Suppressor macrophage (primary cell): ENCODE results near the gene PHACTR3.

ENCODE experiments used
- DNase-seq, 4 experiments: peaks; one replicate each; pipeline ENCODE4 v3.0.0-alpha.2; 2020 to 2022

The PHACTR3 gene

DNA sequence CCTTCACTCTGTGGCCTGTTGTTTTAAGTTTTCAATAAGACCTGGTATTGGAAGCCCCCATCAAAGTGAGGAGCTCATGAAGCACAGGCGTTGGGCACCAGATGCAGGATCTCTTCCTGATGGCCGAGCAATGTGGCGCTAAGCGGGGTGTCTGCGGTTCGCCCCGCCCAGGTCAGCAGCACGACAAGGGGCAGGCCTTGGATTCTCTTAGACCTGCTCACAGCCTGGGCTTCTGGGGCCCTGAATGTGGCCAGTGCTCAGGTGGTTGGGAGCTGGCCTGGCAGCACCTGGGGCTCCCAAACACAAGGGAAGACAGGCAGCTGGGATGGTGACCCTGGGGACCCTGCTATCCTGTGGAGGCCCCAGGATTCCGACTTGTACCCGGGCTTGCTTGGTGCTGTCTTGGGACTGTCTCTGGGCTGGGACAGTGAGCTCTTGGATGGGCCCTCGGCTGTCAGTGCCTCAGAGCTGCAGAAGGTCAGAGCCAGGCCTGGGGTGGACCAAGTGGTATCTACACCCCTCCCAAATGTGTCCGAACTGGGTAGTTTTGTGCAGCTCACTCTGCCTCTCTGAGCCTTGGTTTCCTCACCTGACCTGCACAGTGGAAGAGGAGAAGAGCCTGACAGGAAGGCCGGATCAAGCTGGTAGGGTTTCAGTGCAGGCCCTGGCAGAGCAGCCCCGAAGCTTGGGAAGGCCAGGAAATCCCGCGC is 69.1 kb downstream of the PHACTR3 start:
- no peak for DNase-seq

DNA sequence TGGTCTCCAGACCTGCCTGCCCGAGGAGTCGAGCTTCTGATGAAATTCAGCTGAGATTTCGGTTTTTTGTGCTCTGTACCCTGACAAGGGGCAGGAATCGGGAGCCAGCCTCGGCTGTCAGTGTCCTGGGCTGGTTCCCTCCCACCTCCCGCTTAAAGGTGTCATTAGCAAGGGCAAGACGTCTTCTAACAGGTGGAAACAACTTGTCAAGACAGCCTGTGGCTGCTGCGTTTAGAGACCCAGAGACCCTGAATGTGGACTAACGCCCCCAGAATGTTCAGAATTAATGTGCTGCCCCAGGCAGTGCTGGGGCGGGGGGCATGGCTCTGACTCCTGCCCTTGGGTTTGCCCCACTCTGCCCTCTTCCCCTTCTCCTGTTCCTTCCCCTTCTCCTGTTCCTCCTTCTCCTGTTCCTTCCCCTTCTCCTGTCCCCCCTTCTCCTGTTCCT is 69.7 kb downstream of the PHACTR3 start:
- DNase-seq, result no peak

DNA sequence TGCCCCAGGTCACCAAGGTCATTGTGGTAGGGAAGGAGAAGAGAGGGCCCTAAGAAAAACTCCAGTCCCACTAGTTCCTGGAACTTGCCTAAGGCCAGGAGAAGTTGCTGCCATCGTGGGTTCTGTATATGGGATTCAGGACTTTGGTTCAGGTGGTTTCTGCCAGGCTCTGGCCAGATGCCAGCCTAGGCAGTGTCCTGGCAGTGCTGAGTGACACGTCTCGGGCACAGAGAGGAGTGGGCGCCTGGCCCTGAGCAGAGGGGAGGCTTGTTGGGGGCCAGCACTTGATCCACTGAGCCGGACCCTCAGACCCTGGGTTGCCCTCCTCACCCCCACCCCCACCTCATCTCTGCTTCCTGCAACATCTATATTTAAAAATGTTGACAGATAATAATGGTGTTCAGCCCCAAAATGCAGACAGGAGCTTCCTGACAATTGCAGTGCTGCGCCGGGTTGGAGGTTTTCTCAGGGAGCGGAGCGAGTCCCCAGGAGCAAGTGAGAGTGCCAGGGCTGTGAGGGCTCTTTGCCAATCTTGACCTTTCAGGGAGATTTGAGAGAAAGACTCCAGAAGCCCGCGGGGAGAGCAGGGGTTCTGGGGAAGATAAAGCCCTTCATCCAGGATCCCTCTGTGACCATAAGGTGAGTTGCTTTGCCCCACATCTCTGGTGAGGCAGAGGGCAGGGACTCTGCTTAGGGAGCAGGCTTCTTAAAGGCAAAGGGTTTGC is 71.9 kb downstream of the PHACTR3 start:
- no peak for DNase-seq

DNA sequence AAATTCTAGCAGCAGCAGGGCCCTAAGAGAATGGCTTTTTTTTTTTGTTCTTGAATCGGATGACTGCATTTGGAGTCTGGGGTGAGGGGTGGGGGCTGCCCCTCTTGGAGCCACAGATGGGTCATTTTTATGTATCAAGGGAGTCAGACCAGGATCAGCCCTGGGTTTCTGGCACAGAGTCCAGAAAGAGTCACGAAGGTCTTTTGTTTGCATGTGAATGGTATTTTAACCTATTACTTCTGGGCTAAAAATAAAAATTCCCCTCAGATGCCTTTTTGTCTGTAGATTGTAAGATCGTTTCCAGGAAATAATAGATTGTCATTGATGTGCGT is 72.5 kb downstream of the PHACTR3 start:
- no peak for DNase-seq

DNA sequence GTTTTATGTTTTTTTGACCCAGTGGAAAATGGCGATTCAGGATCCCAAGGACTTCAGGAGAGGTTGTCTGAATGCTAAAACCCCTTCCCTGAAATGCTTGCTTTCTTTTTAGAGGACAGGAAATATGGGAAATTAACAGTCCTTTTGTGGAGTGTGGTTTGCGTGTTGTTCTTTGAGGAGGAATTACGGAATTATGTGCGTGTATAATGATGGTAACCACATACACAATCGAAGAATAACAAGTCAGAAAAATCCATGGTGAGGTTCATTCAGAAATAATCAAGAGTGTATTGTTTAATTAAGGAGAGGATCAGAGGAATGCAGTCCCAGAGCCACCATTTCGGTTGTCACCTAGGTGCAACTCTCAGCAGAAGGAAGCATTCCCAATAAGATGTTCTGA is 73.2 kb downstream of the PHACTR3 start:
- DNase-seq, result no peak

DNA sequence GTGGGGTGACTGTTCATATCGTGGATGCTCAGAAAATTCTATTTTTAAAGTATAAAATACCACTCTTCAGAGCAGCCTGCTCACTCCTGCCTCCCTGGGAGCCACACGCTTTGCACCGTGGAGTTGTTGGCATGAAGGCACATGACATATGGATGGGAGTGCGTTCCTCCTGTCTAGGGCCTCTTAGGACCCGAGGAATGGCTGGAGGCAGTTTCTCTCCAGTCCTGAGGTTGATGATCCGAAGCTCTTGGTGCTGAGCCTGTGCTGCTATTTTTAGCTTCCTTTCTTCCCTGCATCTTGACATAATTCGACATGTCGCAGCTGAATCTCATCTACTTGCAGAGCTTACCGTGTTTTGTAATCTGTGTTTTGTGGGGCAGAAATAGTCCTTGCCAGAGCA is 73.9 kb downstream of the PHACTR3 start:
- DNase-seq, result no peak

DNA sequence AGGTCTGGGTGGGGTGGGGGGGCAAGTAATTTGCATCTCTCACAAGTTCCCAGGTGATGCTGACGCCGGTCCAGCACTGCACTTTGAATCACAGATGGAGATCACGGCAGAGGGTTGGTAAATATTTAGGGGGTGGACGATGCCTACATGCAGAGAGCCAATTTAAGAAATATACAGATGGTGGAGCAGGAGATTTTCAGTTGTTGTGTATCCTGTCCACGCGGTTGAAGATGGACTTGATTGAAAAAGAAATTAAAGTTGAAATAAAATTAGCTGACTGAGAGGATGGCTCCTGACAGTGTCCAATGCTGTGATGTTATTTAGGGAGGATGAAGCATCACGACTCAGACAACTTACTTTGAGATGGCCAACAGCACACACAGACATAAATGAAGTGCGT is 74.6 kb downstream of the PHACTR3 start:
- DNase-seq, result no peak

DNA sequence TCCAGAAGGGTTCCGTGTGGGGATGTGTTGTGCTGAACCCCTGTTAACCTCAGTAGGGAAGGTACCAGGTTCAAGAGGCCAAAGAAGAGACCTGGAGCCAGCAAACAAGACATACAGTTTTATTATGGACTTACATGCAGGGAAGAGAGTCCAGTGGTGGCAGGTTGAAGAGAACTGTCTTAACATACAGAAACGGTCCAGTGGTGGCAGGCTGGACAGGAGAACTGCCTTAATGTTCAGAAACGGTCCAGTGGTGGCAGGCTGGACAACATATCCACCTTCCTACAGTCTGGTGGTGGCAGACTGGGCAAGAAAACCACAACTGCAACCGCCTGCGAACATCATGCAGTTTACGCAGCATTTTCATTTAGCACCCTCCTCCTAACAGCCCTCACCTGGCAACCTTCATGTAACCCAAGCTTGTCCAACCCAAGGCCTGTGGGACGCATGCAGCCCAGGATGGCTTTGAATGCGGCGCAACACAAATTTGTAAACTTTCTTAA is 75.9 kb downstream of the PHACTR3 start:
- no peak for DNase-seq

DNA sequence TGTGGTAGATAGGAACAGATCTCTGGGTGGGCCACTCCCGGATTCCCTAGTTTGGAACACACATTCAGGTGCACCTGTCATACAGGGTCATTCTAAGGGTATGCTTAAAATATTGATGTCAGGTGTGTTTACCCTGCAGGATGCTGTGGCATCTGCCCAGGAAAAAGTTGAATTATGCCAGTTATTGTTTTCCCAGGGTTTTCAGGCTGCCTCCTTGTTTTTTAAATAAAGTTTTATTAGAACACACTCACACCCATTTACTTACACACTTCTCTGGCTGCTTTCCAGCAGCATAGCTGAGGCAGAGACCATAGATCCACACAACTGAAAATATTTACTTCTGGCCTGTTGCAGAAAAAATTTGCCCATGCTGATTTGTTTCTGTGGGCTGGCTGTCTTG is 76.5 kb downstream of the PHACTR3 start:
- no peak for DNase-seq

DNA sequence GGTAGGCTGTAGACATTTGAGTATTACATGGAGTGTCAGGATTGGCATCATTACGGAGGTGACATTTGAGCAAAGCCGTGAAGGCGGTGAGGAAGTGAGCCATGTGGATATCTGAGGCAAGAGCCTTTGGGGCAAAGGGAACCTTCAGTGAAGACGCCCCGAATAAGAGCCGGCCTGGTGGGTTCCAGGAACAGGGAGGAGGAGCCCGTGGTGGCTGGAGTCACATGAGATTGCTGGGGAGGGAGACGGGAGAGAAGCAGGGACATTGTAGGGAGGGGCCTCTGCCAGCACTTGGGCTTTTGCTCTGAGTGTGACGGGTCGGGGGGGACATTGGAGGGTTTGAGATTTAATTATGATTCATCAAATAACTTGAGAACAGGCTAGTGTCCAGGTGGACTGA is 78.3 kb downstream of the PHACTR3 start:
- peak in 2 of 4 experiments; percentile 6 to 11 for DNase-seq

DNA sequence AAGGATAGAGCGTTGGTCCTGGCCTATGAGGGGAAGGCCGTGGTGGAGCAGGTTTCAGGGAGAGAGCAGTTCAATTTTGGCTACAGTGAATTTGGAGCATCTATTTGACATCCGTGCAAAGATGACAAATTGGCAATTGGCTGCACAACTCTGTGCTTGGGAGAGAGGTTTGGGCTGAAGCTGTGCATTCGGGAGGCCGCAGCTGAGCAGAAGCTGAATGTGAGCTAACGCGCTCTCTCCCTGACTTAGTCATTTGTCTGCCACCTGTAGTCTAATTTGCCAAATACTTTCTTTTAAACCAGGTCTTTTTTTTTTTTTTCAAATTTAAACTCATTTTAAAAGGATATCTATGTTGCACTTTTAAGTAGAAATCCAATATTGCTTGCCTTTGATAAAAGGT is 78.8 kb downstream of the PHACTR3 start:
- no peak for DNase-seq

DNA sequence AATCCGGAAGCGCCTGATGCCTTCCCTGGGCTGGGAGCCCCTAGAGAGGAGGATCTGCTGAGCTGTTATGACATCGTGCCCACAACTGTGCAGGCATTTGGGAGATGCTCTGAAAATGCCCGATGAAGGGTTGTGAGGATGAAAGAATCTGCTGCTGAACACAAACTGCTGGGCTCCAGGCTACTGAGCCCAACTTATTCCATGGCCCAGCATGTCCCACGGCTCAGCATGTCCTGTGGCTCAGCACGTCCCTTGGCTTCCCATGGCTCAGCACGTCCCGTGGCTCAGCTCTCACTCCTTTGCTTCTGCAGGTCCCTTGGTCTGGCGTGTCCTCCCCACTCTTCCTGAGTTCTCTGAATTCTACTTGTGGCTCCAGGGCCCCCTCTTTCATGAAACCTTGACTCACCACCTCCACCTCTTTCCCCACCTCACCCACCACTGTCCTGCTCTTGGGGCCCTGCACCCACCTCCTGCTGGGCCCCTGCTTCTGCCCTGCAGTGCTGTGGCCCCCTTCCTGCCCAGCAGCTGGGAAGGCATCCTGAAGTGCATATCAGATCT is 80.4 kb downstream of the PHACTR3 start:
- no peak for DNase-seq

DNA sequence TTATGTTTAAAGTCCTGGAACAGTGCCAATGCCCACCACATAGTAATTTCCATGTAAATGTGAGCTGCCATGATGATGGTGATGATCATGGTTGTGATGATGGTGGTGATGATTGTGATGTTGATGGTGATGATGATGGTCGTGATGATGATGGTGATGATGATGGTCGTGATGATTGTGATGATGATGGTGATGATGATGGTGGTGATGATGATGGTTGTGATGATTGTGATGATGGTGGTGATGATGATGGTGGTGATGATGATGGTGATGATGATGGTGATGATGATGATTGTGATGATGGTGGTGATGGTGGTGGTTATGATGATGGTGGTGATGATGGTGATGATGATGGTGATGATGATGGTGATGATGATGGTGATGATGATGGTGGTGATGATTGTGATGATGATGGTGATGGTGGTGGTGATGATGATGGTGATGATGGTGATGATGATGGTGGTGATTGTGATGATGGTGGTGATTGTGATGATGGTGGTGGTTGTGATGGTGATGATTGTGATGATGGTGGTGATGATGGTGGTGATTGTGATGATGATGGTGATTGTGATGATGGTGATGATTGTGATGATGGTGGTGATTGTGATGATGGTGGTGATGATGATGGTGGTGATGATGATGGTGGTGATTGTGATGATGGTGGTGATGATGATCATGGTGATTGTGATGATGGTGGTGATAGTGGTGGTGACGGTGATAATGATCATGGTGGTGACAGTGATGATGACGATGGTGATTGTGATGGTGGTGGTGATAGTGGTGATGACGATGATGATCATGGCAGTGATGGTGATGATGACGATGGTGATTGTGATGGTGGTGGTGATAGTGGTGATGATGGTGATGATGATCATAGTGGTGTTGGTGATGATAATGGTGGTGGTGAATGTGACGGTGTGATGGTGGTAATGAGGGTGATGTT is 82.3 kb downstream of the PHACTR3 start:
- no peak for DNase-seq

DNA sequence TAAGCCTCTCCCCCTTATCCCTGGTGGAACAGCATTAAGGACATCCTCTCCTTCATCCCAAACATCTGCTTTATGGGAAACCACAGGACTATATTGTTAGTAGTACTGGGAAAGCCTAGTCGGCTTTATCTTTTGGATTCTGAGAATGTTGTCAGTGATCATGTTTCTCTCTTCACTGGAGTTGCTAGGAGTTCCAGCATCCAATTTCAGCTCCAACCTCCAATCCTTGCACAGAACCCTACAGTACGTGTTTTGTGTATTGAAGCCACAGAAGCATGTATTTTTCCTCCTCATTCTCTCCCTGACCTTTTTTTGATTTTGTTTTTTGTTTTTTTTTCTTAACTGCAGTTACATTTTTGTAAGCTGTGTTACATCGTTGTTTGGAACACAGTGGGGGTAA is 84.0 kb downstream of the PHACTR3 start:
- DNase-seq, result no peak

DNA sequence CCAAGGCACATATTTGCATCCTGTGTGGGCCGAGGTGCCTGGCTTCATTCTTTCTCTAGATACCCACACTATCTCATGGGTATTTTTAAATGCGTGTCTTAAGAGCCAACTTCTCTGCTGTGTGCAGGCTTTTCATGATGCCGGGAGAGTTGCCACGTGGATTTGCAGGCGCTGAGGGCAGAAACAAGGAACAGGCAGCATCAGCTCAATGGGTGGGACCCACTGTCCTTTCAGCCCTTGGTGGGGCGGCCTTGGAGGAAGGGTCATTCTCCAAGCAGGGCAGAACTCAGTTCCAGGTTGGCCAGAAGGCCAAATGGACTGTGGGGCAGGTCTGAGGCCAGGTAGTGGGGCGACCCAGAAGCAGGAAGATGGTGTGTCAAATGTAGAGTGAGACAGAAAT is 84.7 kb downstream of the PHACTR3 start:
- no peak for DNase-seq

DNA sequence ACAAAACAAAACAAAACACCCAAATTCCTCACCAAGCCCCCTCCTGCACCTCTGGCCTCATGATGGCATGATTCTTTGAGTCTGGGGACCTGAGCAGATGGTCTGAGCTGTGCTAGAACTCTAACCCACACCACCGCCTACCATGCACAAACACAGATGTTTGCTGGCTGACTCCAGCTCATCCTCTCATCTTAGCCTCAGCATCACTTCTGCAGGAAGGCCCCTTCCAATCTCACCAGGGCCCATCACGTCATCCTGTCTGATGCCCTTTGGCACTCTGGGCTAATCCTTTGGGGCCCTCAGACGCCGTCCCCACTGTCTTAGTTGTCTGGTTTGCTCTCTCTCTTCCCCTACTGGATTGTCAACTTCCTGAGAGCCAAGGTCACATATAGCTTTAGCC is 85.8 kb downstream of the PHACTR3 start:
- DNase-seq, result no peak

DNA sequence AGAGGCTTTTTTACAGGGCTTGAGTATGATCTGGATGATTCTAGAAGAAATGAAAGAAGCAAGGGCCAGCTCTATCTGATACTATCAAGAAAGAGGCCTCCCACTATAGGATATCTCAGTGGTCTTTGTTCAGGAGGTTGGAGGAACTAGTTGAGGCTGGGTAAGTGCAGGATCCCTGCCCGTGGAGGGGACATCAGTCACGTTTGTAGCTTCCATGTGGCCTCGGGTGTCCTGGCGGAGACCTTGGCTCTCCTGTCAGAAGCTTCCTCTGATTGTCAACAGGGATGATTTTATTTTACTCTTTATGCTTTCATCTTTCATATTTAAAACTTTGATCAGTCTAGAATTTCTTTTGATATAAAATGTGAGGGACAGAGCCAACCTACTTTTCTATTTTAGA is 86.6 kb downstream of the PHACTR3 start:
- no peak for DNase-seq

DNA sequence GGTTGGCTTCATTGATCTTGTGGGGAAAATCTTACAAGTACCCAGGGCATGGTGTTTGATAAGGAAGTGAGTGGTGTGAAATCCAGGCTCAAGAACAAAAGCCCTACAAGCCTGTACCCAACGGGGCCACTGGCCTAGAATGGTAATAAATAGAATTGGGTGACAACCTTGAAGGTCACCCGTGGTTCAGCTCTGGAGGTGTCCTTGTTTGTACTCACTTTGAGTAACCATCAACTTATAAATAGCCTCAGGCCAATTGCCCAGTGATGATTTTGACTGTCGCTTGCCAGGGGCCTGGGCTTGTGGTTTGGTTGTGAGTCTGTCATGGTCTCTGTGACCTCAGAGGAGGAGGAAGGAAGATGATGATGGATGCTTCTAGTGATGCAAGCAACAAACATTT is 87.8 kb downstream of the PHACTR3 start:
- DNase-seq, result no peak

DNA sequence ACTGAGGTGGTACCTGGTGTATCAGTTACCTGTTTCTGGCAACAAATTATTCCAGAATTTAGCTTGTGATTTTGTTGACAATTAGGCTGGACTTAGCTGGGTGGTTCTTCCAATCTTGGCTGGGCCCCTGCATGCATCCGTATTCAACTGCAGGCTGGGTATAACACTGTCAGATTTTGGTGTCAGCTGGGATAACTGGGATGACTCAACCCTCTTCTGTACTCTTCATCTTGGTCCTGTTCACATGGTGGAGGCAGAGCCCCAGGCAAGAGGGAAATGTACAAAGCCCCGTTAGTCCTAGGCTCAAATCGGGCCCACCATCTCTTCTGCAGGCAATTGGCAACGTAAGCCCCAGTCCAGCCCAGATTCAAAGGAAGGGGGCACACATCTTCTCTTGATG is 89.2 kb downstream of the PHACTR3 start:
- DNase-seq, result no peak

DNA sequence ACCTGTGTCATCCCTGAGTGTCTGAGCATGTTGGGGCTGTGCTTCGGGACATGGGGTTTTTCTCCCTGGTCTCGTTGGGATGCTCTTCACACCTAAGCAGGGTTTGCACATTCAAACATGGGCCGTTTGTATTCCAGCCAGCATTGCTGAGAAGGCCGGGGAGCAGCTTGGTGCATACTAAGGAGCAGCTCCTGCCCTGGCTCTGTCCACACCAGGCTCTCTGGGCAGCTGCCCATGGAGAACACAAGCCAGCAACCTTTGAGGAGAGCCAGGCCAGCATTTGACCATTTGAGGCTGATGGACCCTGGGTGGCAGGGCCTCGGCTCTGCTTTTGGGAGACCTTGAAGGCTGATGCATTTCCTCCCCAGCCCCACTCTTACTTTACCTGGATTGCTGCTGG is 92.1 kb downstream of the PHACTR3 start:
- no peak for DNase-seq

DNA sequence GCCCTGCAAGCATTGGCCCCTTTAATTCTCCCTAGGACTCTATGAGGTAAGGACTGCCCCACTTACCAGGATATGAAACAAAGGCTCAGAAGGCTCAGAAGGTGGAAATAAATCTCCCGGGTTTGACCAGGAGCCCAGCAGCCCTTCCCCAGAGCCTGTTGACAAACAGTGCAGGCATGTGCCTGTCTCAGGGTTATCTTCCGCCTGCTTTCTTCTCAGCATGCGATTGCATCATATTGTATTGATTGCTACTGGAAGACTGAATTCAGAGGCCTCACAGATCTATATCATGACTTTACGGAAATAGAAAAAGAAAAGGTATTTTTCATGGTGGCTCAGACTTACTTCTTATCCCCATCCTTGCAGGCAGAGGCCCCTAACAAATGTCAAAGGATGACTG is 92.7 kb downstream of the PHACTR3 start:
- no peak for DNase-seq

DNA sequence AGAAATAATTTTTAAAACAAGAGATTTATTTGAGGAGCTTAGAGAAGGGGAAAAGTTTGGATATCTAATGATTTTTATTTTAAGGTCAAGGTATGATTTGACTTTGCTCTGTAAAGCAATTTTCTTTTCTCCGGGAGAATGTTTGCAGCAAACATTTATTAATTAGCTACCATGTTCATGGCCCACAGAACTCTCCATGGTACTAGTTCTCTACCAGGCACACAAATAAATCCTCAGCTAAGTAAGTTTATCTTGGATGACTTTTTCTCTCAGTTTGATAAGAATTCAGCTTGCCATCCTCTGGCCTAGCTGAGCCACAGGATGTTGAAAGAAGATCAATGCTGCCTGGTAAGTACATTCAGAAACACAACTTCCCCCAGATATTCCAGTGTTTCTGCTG is 94.3 kb downstream of the PHACTR3 start:
- no peak for DNase-seq

DNA sequence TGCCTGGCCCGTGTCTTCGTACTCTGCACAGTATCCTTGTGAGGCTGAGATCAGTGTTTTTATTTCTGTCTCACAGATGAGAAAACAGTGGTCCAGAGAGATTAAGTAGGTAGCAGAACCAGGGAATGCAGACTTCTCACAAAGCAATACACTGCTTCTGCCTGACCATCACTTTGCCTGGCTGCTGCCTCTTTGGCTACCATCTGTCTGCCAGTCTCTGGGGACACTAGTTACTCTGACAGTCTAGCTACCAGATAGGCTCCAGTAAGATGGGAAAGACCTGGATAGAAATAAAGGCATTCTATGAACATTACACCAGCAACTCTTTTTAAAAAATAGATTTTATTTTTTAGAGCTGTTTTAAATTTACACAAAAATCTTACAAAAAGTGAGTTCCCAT is 96.9 kb downstream of the PHACTR3 start:
- no peak for DNase-seq
